H1 (cell line): ENCODE data around the gene ERI3. TPM values are rescaled to one million over a fixed set of nuclear protein-coding genes. Genes with fewer than 3 reads are reported as not detected.

Source experiments
- CTCF ChIA-PET: fragments of 300-600 bp; sonication (Branson Sonifier 250); formaldehyde crosslinking; loops from one replicate; lab custom pipeline; 2021; ENCODE audit not compliant: partially characterized antibody; lab: Charles Lee
- POLR2A ChIA-PET: fragments of 300-600 bp; sonication (Branson Sonifier 250); formaldehyde crosslinking; loops from one replicate; lab custom pipeline; 2021; ENCODE audit warnings: inconsistent platforms; ENCODE audit not compliant: partially characterized antibody; lab: Charles Lee
- DNase-seq, 2 experiments: peaks; one replicate each; pipeline versions ENCODE4 v3.0.0 to v3.0.0-alpha.2; 2010 to 2022; ENCODE audit warnings: low spot score in 2 of 2, low read depth in 1 of 2, mixed read lengths in 1 of 2
- FAIRE-seq: peaks from 2 replicates; lab custom pipeline; 2011; peaks lifted over from hg19 to GRCh38; lab: Jason Lieb, UNC
- H2AFZ ChIP-seq: 2 replicates; pipeline ENCODE4 v1.8.1; 2012; ENCODE audit warnings: low read length, inconsistent platforms
- H2AK5ac ChIP-seq: 2 replicates; pipeline ENCODE4 v1.6.1; 2013; ENCODE audit warnings: low read depth, low read length
- H2BK120ac ChIP-seq: replicated peaks from 2 replicates; pipeline ENCODE3; 2013; ENCODE audit warnings: low read depth, low read length, inconsistent platforms
- H2BK12ac ChIP-seq: 2 replicates; pipeline ENCODE4 v1.6.1; 2013; ENCODE audit warnings: low read depth, low read length
- H2BK15ac ChIP-seq: 2 replicates; pipeline ENCODE4 v1.6.1; 2013; ENCODE audit warnings: low read length
- H2BK20ac ChIP-seq: 2 replicates; pipeline ENCODE4 v1.6.1; 2013; ENCODE audit warnings: low read length
- H2BK5ac ChIP-seq: 2 replicates; pipeline ENCODE4 v1.6.1; 2013; ENCODE audit warnings: low read depth, low read length
- H3K14ac ChIP-seq: 2 replicates; pipeline ENCODE4 v1.6.1; 2013; ENCODE audit warnings: inconsistent platforms; ENCODE audit not compliant: insufficient read length
- H3K18ac ChIP-seq: 2 replicates; pipeline ENCODE4 v1.6.1; 2013; ENCODE audit warnings: low read length; ENCODE audit errors: extremely low read depth
- H3K23ac ChIP-seq: 2 replicates; pipeline ENCODE4 v1.6.1; 2013; ENCODE audit warnings: inconsistent platforms; ENCODE audit not compliant: insufficient read length
- H3K23me2 ChIP-seq: 2 replicates; pipeline ENCODE4 v1.6.1; 2013; ENCODE audit warnings: low read depth, low read length
- H3K27ac ChIP-seq: 2 replicates; pipeline ENCODE4 v1.6.1; 2011; ENCODE audit warnings: low read depth, low read length, inconsistent platforms
- H3K27me3 ChIP-seq, 4 experiments: replicated peaks in 1 of 4; 1 replicate in 1 of 4; 2 replicates in 3 of 4; pipeline versions ENCODE4 v1.6.1 to v1.8.1; 2011 to 2013; ENCODE audit warnings: low read length in 3 of 4, mild to moderate bottlenecking in 3 of 4, inconsistent platforms in 2 of 4, mixed read lengths in 2 of 4, moderate library complexity in 1 of 4; ENCODE audit not compliant: control insufficient read depth in 3 of 4, insufficient read depth in 3 of 4; ENCODE audit errors: extremely low read depth in 1 of 4
- H3K36me3 ChIP-seq, 4 experiments: 2 replicates each; pipeline versions ENCODE4 v1.6.1 to v1.8.1; 2011 to 2013; ENCODE audit warnings: mild to moderate bottlenecking in 4 of 4, low read length in 3 of 4, moderate library complexity in 2 of 4, control low read depth in 1 of 4, inconsistent platforms in 1 of 4; ENCODE audit not compliant: insufficient read depth in 4 of 4, control insufficient read depth in 2 of 4
- H3K4ac ChIP-seq: replicated peaks from 2 replicates; pipeline ENCODE3; 2013; ENCODE audit warnings: low read length, low read depth, mixed read lengths, inconsistent platforms; ENCODE audit not compliant: insufficient read length
- H3K4me1 ChIP-seq, 4 experiments: replicated peaks in 1 of 4; 1 replicate in 1 of 4; 2 replicates in 3 of 4; pipeline versions ENCODE4 v1.6.1 to v1.8.1; 2011 to 2013; ENCODE audit warnings: low read length in 3 of 4, inconsistent platforms in 2 of 4, mixed read lengths in 1 of 4; ENCODE audit not compliant: insufficient read depth in 4 of 4, control insufficient read depth in 3 of 4
- H3K4me2 ChIP-seq, 2 experiments: 2 replicates each; pipeline versions ENCODE4 v1.6.1 to v1.8.1; 2011 to 2013; ENCODE audit warnings: low read depth in 2 of 2, low read length in 2 of 2, control low read depth in 1 of 2, inconsistent platforms in 1 of 2, mild to moderate bottlenecking in 1 of 2; ENCODE audit not compliant: insufficient read depth in 1 of 2
- H3K4me3 ChIP-seq, 4 experiments: fragments of 200-600, 300-600 bp in 1 of 4; sonication (generic), shearing (Covaris generic), sonication (Bioruptor Twin) in 1 of 4; 2 replicates each; pipeline versions ENCODE4 v1.5.1 to v1.8.1; 2011 to 2016; ENCODE audit warnings: low read length in 4 of 4, low read depth in 3 of 4, control low read depth in 2 of 4, inconsistent platforms in 2 of 4, mild to moderate bottlenecking in 2 of 4, mixed read lengths in 1 of 4, moderate library complexity in 1 of 4; ENCODE audit not compliant: insufficient read depth in 2 of 4; ENCODE audit errors: extremely low read depth in 1 of 4
- H3K56ac ChIP-seq: replicated peaks from 2 replicates; pipeline ENCODE3; 2013; ENCODE audit warnings: low read depth, mild to moderate bottlenecking, mixed read lengths, low read length, inconsistent platforms; ENCODE audit not compliant: insufficient read length
- H3K79me1 ChIP-seq: 2 replicates; pipeline ENCODE4 v1.6.1; 2013; ENCODE audit warnings: low read depth, low read length, control low read depth
- H3K79me2 ChIP-seq, 2 experiments: 2 replicates each; pipeline versions ENCODE4 v1.6.1 to v1.8.1; 2012 to 2013; ENCODE audit warnings: low read length in 2 of 2, mild to moderate bottlenecking in 2 of 2, inconsistent platforms in 1 of 2; ENCODE audit not compliant: insufficient read depth in 2 of 2, control insufficient read depth in 1 of 2
- H3K9ac ChIP-seq, 4 experiments: replicated peaks in 1 of 4; 1 replicate in 1 of 4; 2 replicates in 3 of 4; pipeline versions ENCODE4 v1.6.1 to v1.8.1; 2011 to 2013; ENCODE audit warnings: low read depth in 3 of 4, low read length in 3 of 4, control low read depth in 2 of 4, mild to moderate bottlenecking in 2 of 4, moderate library complexity in 2 of 4, inconsistent platforms in 1 of 4; ENCODE audit errors: extremely low read depth in 1 of 4
- H3K9me3 ChIP-seq, 2 experiments: 2 replicates each; pipeline versions ENCODE4 v1.6.1 to v1.8.1; 2012 to 2013; ENCODE audit warnings: mild to moderate bottlenecking in 2 of 2, moderate library complexity in 2 of 2, control low read depth in 1 of 2, inconsistent platforms in 1 of 2, low read depth in 1 of 2, low read length in 1 of 2, mixed read lengths in 1 of 2; ENCODE audit not compliant: insufficient read depth in 2 of 2
- H4K20me1 ChIP-seq, 2 experiments: replicated peaks in 1 of 2; 2 replicates each; pipeline versions ENCODE3 to v1.8.1; 2011 to 2013; ENCODE audit warnings: inconsistent platforms in 2 of 2, low read length in 2 of 2, mild to moderate bottlenecking in 1 of 2; ENCODE audit not compliant: insufficient read depth in 2 of 2, control insufficient read depth in 1 of 2
- H4K5ac ChIP-seq: 2 replicates; pipeline ENCODE4 v1.6.1; 2013; ENCODE audit warnings: low read length, low read depth, mixed read lengths, inconsistent platforms; ENCODE audit not compliant: insufficient read length
- H4K8ac ChIP-seq: 2 replicates; pipeline ENCODE4 v1.8.0; 2013; ENCODE audit warnings: mild to moderate bottlenecking, moderate library complexity, low read length, inconsistent platforms; ENCODE audit not compliant: insufficient read depth; ENCODE audit errors: extremely low read depth
- H4K91ac ChIP-seq: replicated peaks from 2 replicates; pipeline ENCODE3; 2013; ENCODE audit warnings: low read length, mixed read lengths, inconsistent platforms; ENCODE audit not compliant: insufficient read length
- HDAC2 ChIP-seq, 2 experiments: fragments of 300-600 bp in 1 of 2; sonication (generic) in 1 of 2; IDR thresholded peaks; 2 replicates each; pipeline ENCODE4 v1.6.1; 2011 to 2012; ENCODE audit warnings: low read depth in 2 of 2, low read length in 2 of 2, mild to moderate bottlenecking in 2 of 2, moderate library complexity in 2 of 2, borderline replicate concordance in 1 of 2, inconsistent platforms in 1 of 2
- RAD21 ChIP-seq, 2 experiments: IDR thresholded peaks in 1 of 2; conservative IDR thresholded peaks in 1 of 2; 2 replicates each; pipeline ENCODE4 v1.6.1; 2011; ENCODE audit warnings: low read depth in 2 of 2, low read length in 2 of 2, improper control_type of control experiment in 1 of 2, inconsistent platforms in 1 of 2, mild to moderate bottlenecking in 1 of 2, moderate library complexity in 1 of 2
- YY1 ChIP-seq: IDR thresholded peaks from 2 replicates; pipeline ENCODE4 v1.6.1; 2011; ENCODE audit warnings: low read depth, mild to moderate bottlenecking, low read length
- WGBS, 2 experiments: shearing (Covaris generic) in 1 of 2; methylation state at CpG; one replicate each; pipeline versions ENCODE4 v1.1.6 to v1.1.7; 2013 to 2015; ENCODE audit warnings: low lambda C conversion rate in 2 of 2, mixed read lengths in 2 of 2, inconsistent platforms in 1 of 2, low coverage in 1 of 2, missing lambda C conversion rate in 1 of 2; ENCODE audit not compliant: insufficient replicate concordance in 2 of 2, insufficient coverage in 1 of 2, insufficient read length in 1 of 2; ENCODE audit errors: extremely low coverage in 1 of 2, missing lambda C conversion rate in 1 of 2; 5-methylcytosine and 5-hydroxymethylcytosine counted together
- polyA plus RNA-seq, 7 experiments: library from polyadenylated mRNA; depleted of rRNA in 3 of 7; stranded (reverse) in 5 of 7; unstranded in 2 of 7; fragments of >200 nt in 5 of 7; fragments of 200-250 nt in 2 of 7; gene quantifications; 1 replicate in 5 of 7; 2 replicates in 1 of 7; 4 replicates in 1 of 7; pipeline versions ENCODE4 v1.2.1 to v1.2.3, GENCODE V29; 2011 to 2013; ENCODE audit warnings: missing spikeins in 2 of 7, mixed read lengths in 2 of 7
- total RNA-seq: library from RNA; stranded (reverse); fragmentation: NEBNext Ultra II Directional; extraction: Animal tissue kit (Norgen Biotek cat#: 25700); gene quantifications from 2 replicates; pipeline ENCODE4 v1.2.1, GENCODE V29; 2021
- TF ChIP-seq, protein P1 (sequence below): IDR thresholded peaks from 2 replicates; pipeline ENCODE4 v1.6.1; 2012; ENCODE audit warnings: inconsistent platforms
- TF ChIP-seq, protein P2 (sequence below): IDR thresholded peaks from 2 replicates; pipeline ENCODE4 v1.6.1; 2012; ENCODE audit warnings: low read length, inconsistent platforms
- TF ChIP-seq, protein P3 (sequence below), 3 experiments: IDR thresholded peaks; 1 replicate in 2 of 3; 2 replicates in 1 of 3; pipeline versions ENCODE4 v1.5.1 to v1.6.1; 2011; ENCODE audit warnings: low read length in 3 of 3, mild to moderate bottlenecking in 3 of 3, inconsistent platforms in 2 of 3, low read depth in 1 of 3, moderate library complexity in 1 of 3; ENCODE audit not compliant: insufficient read depth in 1 of 3; ENCODE audit errors: control extremely low read depth in 1 of 3

The ERI3 gene
- total and polyA plus RNA-seq, 2 of the 8 experiments (the other 6 are each of a cell fraction or from before 2014, with no cell fraction given) = 81.1 to 199 TPM

DNA sequence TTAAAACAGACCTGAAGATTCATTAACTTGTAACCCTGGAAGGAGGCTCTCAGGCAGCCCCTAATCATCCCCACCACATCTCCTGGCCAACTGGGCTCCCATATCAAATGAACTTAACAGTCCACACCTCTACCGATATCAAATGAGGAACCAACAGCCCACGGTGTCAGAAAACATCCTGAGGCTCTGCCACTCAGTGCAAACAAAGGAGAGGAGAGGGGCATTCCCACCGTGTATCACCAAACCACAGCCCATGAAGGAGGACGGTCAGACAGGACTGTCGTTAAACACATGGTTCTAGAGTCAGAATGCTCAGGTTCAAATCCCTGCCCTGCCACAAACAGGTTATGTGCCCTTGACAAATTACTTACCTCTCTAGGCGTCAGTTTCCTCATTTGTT, 52.5 kb downstream of the ERI3 start:
- FAIRE-seq = no peak
- Histone ChIP-seq H4K91ac (no peak overlapping the region), H3K27me3 (no peaks in the 10 kb centered on the region), H3K4me2 (no peak overlapping the region), H3K79me2 (no peaks in the 10 kb centered on the region), H4K8ac (no peak overlapping the region), H3K23ac (no peak overlapping the region), H4K20me1 (peaks cover 3 to 7% of the 10 kb centered on the region in 2 experiments), H3K79me1 (no peaks in the 10 kb centered on the region; the same call in none of the 2 replicates), H3K4me1 (peaks cover 0 to 5% (median 0%) of the 10 kb centered on the region in 4 experiments; a peak in 3 of 7 replicates), H3K9me3 (no peaks in the 10 kb centered on the region), H2AFZ (no peak overlapping the region), H2BK20ac (no peak overlapping the region), H2BK120ac (no peak overlapping the region), H2BK15ac (no peak overlapping the region), H4K5ac (no peak overlapping the region), H3K14ac (no peak overlapping the region), H3K18ac (no peak overlapping the region), H3K23me2 (peaks cover 1% of the 10 kb centered on the region; the same call in 1 of the 2 replicates), H2AK5ac (no peak overlapping the region), H3K27ac (no peak overlapping the region), H3K4me3 (no peak overlapping the region), H2BK5ac (no peak overlapping the region), H3K4ac (no peak overlapping the region), H3K56ac (no peak overlapping the region), H3K36me3 (peaks cover 5 to 38% (median 16%) of the 10 kb centered on the region in 4 experiments; a peak in 7 of 8 replicates), H3K9ac (no peak overlapping the region), H2BK12ac (no peak overlapping the region)
- DNase-seq = no peak
- ChIA-PET CTCF (interaction anchor here (0.9 to 1.5 kb wide), 4 partner anchors 12 to 305 kb away, joined by 3 to 4 read pairs (median 4); no protein-coding TSS in a partner anchor), POLR2A (no interaction called here)
- WGBS, 2 experiments = 88% methylated on average over 6 of the region's 6 CpGs; no CpG with 5 or more reads in 1 of the 2 experiments
- TF ChIP-seq YY1 (no peak), RAD21 (IDR thresholded peaks at IDR 0.05 in 1 of 2, conservative IDR thresholded peaks at IDR 0.05 in 1 of 2; ENCODE audit: low read depth in 2 of 2, low read length in 2 of 2) (no peak), HDAC2 (IDR thresholded peaks at IDR 0.05; ENCODE audit: borderline replicate concordance in 1 of 2, low read depth in 2 of 2, low read length in 2 of 2) (no peak)
- TF ChIP-seq, protein P1, sequence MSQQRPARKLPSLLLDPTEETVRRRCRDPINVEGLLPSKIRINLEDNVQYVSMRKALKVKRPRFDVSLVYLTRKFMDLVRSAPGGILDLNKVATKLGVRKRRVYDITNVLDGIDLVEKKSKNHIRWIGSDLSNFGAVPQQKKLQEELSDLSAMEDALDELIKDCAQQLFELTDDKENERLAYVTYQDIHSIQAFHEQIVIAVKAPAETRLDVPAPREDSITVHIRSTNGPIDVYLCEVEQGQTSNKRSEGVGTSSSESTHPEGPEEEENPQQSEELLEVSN = no peak
- TF ChIP-seq, protein P2, sequence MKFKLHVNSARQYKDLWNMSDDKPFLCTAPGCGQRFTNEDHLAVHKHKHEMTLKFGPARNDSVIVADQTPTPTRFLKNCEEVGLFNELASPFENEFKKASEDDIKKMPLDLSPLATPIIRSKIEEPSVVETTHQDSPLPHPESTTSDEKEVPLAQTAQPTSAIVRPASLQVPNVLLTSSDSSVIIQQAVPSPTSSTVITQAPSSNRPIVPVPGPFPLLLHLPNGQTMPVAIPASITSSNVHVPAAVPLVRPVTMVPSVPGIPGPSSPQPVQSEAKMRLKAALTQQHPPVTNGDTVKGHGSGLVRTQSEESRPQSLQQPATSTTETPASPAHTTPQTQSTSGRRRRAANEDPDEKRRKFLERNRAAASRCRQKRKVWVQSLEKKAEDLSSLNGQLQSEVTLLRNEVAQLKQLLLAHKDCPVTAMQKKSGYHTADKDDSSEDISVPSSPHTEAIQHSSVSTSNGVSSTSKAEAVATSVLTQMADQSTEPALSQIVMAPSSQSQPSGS = no peak
- TF ChIP-seq, protein P3, sequence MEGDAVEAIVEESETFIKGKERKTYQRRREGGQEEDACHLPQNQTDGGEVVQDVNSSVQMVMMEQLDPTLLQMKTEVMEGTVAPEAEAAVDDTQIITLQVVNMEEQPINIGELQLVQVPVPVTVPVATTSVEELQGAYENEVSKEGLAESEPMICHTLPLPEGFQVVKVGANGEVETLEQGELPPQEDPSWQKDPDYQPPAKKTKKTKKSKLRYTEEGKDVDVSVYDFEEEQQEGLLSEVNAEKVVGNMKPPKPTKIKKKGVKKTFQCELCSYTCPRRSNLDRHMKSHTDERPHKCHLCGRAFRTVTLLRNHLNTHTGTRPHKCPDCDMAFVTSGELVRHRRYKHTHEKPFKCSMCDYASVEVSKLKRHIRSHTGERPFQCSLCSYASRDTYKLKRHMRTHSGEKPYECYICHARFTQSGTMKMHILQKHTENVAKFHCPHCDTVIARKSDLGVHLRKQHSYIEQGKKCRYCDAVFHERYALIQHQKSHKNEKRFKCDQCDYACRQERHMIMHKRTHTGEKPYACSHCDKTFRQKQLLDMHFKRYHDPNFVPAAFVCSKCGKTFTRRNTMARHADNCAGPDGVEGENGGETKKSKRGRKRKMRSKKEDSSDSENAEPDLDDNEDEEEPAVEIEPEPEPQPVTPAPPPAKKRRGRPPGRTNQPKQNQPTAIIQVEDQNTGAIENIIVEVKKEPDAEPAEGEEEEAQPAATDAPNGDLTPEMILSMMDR (IDR thresholded peaks at IDR 0.05; ENCODE audit: control extremely low read depth in 1 of 3, insufficient read depth in 1 of 3, low read depth in 1 of 3, low read length in 3 of 3) = no peak
